DMS 273 (cell line): ENCODE results near the gene GPER1.
"Not testable (repeated sequence)": the region's sequence is repeated elsewhere in the genome, so short reads cannot be mapped to it uniquely, and the experiment has no call there.

Experiments
- DNase-seq: peaks from one replicate; lab custom pipeline; 2025; ENCODE audit not compliant: unreplicated experiment; lab: John Stamatoyannopoulos, UW

The GPER1 gene

DNA sequence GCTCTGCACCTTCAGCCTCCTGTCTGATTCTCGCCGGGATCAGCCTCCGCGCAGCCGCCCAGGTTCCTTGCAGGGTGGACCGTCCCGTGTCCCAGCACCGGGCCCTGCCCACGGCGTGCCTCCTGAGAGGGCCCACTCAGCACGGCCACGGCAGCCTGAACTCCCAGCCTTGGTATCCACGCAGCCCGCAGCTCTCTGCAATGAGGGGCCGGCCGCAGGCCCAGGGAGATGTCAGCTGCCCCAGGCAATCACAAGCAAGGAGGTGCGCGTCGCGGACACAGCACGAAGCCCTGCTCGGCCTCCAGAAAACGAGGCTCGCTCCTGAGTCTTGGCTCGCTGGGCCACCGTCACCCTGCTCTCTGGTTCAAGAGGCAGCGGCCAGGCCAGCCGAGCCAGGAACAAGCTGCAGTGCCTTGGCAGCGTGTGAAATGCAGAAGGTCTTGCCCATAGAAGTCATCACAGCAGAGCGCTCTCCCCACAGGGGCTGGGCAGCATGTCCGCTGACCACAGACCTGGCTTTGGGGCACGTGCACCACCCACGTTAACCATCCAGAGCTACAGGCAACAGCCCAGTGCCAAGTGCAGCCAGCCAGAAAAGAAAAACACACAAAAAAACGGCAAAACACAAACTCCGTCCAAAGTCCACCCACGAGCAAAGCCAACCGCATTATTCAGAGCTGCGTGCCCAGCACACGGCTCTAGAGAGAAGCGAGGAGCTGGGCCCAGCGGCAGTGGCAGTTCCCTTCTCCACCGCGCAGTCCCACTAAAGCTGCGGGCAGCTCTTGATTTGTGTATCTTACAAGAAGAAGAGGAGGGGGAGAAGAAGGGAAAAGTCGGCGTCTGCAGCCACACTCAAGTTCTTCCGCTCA, 13.9 kb downstream of the GPER1 start:
- DNase-seq: no peak

DNA sequence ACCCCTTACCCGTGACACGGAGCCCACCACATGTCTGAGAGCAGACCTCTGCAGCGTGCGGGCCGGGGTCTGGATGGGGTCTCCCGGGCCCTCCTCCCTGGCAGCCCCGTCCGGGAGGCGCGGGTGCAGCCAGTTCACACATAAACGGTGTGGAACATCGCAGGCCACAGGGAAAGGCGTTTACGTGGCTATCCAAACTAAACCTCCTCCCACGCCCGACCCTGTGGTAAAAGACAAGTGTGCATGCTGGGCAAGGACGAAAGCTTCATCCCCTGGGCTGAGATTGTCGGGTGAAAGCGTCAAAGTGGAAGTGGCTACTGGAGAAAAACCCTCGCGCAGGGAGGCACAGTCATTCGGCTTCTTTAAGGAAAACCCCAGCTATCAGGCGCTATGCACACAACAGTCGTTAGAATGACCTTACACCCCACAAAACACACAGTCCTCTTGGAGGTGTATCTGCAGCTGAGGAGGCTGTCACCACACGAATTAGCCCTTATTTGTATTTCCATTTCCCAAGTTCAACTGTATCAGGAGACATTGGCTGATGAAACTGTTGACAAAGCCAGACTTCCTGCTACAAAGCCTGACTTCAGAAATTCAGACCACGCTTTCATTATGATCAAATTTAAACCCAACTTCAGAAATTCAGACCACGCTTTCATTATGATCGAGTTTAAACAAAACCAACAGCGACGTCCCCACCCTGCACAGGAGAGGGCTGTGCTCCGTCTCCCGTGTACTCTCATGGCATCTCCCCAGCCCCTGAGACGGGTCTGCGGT, 15.3 kb downstream of the GPER1 start:
- DNase-seq: no peak

DNA sequence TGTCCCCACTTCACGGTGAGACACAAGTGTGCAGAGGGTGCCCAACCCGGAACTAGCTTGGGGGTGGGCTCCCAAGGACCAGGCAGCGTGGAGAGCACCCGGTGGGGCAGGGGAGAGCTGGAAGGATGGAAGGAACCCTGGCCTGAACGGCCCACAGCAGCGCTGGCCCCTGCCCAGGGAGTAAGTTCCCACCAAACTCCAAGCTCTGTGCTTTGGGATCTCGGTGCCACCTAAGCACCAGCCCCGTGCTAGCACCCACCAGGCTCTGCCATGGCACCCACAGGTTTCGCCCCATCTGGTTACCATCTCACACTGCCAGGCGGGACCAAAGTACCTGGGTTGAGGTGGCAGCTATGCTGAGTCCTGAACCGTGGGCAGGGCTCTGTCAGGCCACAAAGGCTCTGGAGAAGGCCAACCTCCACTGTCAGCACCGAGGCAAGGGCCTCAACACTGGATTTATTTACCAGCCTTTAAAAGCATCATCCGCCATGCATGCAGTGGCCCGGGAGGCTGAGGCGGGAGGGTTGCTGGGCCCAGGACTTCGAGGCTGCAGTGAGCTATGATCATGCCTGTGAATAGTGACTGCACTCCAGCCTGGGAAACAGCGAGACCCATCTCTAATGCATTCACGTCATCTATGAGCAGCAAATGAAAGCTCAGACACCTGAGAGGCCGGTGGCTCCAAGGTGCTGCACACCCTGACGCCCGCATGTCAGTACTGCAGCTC, 16.0 kb downstream of the GPER1 start:
- no peak for DNase-seq

DNA sequence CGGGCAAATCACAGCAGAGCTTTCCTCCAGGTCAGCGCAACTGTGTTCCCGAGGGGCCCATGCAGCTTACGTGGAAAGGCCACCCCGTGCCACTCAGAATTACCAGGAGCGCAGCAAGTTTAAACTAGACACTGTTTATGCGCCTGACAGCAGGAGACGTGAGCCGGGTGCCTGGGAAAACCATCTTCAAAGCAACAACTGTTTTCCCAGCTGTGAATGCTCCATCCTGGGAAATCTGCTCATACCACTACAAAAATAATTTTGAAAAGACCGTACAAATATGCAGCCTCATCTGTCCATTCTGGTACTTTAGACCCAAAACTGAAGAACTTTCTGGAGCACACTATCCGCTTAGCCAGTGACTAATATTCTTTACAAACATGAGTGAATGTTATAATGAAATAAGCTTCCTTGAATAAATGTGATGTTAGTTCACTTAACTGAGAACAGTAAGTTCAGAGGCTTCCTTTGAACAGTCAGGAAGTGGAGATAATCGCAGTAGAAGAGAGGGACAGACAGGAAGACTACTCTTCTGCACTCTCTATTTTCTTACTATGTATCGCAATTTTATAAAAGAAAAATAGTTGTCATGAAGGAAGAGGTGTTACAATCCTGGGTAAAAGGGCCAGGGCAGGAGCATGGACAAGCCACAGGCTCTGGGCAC, 16.7 kb downstream of the GPER1 start:
- DNase-seq: no peak

DNA sequence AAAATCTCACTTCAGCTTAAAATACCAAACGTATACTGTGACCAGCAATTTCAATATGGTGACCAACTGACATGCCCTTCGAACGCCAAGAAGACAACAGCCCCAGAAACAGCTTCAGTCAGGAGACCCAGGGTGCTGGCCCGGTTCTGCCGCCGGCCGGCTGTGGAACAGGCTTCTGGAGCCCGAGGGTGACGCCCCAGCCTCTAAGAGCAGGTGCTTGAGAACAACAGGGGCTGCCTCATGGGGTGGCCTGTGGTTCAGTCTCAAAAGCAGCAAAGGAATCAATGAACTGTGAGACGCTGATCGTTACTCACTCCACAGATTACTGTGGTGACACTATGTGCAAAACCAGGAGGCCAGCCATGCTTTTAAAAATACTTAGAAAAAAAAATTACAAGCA, 17.3 kb downstream of the GPER1 start:
- DNase-seq: no peak

DNA sequence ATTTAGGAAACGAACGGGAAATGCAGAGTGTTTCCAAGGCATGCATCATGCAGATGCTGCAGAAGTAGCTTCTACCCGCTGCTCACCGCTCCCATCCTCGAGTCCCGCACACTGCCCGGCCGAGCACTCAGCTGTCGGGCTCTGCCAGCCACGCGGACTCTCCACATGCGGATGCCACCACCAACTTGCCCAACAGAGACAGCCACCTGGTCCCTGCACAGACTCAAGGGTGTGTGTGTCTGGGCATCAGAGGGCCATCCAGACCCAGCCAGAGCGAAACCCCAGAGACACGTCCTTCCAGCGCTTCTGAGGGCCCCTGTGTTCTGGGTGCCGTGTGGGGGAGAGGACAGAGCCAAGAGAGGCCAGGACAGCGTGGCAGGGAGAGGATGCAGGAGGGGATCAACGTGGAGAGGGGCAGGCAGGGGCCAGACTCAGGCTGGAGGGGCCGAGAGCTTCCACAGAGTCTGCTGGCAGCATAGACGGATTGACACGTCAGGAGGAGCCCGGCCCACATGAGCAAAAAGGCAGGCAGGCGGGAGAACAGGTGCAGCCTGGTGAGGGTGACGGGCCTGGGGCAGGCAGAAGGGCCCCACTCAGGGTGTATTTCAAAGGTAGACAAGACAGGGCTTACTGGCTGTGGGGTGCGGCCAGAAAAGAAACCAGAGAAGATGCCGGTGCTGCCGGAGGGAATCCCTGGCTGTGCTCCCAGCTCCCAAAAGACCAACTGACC, 18.3 kb downstream of the GPER1 start:
- DNase-seq: no peak

DNA sequence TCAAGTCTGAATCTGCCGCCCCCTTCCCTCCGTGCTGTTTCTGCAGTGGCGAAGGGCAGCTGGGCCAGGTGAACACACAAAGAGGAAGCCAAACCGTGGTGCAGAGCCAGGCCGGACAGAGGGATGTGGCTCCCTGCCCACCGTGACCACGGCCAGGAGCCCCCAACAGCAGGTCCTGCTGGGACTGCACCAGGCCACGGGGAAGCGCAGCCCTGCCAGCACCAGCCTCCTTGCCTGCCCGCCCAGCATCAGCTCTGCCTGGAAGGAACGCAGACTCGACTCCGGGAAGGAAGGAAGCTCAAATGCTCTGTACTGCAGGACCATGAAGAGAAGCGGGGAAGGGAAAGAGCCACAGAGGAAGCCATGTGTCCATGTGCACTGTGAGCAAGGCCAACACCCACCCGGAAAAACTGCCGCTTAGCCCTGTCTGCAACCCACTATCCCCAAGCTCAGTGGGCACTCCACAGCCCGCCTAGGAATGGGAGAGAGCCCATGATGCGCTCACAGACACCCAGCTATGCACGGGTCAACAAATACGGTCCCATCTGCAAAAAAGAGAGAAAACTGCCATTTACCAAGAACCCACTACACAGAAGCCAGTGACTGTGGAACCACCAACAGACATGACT, 19.0 kb downstream of the GPER1 start:
- no peak for DNase-seq

DNA sequence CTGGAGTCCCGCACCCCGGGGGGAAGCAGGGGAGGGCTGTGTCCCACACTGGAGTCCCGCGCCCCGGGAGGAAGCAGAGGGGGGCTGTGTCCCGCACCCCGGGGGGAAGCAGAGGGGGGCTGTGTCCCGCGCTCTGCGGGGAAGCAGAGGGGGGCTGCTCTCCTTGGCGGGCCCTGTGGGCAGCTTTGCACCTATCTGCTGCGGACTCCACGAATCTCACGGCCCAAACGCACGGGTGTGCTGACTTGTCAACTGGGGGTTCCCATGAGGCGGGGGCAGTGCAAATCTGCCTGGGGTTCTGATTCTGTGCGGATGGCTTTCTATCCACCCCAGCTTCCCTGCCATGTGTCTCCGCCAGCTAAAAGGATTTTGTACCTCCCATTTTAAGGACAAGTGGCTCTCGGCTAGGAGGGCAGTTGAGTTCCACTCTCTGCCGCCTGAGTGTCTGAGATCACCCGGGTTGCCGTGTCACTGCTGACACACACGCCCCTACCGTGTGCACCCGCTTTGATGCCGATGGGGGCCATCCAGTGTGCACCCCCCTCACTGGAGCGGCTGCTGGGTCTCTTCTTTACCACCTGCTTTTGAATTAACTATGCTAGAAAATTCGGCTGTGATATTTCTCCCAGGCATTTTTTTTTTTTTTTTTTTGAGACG, 20.5 kb downstream of the GPER1 start:
- no peak for DNase-seq

DNA sequence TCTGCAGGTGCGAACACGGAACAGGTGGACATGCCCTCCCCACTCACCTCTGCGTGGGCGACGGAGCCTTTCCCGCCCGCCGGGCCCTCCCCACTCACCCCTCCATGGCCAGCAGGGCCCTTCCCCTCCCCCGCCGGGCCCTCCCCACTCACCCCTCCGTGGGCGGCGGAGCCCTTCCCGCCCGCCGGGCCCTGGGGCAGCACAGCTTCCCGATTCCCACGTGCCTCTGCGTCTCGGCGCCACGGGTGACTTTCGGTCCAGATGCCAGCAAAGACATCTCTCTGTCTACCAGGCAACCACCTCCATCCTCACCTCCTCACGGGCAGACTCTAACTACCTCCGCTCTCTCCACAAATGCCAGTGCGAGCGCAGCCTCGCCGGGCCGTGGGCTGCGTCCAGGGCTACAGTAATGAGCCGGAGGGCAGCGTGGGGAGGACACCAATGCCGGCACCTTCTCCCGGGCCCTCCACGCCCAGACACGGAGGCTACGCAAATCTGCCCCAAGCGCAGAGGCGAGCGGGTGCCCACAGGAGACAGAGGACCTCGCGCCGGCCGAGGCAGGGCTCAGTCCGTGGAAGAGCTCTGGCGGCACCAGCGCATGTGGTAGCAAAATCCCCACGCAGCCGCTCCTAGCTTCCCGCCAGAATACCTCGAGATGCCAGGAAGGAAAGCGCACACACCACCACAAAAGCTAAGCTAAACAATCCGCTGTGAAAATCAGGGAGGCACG, 21.8 kb downstream of the GPER1 start:
- no peak for DNase-seq

DNA sequence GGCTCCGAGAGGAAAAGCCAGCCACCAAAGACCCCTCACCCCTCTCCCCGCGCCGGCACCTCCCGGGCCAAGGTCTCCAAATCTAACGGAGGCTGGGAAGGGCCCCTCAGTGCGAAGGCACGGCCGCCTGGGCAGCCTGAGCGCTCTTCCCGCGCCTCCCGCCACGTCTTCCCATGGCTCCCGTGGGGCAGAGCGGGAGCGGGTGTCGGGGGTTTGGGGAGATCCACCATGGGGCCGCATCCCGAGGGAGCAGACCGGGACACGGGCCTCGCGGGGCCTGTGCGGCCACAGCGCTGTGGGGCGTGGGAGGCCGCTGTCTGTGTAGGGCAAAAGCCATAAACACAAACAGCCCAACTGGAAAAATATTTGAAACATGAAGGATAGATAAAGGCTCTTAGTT, 22.4 kb downstream of the GPER1 start:
- DNase-seq: no peak

DNA sequence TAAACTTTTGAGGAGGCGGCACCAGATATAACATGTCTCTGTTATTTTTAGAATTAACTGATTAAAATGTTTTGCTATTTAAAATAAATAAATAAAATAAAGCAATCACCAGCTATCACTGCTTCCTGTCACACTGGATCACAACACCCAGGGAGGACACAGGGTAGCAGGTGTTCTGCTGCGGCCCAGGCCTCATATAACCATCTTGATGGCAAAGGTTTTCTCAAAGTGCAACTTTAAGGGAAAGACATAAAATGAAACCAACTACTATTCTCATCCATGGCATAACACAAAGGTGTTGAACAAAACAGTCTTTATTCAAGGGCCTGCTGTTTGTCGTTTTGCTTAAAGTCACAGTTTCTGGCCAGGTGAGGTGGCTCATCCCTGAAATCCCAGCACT, 23.2 kb downstream of the GPER1 start:
- no peak for DNase-seq

DNA sequence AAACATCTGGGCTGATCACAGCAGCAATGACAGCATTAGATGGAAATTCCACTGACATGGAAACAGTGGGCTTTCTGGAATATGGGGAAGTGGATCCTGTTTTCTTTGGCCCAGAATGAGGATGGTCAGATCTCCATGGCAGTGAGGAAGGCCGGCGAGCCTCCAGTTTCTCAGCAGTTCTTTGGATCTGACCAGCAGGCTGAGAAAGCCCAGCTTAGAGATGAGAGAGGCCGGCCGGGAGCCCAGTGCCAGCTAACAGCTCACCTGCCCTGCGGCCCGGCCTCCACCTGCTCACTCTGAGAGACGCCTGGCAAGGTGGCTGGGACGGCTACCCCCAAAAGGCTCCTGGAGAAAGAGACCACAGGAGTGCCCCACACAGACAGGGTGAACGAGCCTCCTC, 24.2 kb downstream of the GPER1 start:
- DNase-seq: no peak

DNA sequence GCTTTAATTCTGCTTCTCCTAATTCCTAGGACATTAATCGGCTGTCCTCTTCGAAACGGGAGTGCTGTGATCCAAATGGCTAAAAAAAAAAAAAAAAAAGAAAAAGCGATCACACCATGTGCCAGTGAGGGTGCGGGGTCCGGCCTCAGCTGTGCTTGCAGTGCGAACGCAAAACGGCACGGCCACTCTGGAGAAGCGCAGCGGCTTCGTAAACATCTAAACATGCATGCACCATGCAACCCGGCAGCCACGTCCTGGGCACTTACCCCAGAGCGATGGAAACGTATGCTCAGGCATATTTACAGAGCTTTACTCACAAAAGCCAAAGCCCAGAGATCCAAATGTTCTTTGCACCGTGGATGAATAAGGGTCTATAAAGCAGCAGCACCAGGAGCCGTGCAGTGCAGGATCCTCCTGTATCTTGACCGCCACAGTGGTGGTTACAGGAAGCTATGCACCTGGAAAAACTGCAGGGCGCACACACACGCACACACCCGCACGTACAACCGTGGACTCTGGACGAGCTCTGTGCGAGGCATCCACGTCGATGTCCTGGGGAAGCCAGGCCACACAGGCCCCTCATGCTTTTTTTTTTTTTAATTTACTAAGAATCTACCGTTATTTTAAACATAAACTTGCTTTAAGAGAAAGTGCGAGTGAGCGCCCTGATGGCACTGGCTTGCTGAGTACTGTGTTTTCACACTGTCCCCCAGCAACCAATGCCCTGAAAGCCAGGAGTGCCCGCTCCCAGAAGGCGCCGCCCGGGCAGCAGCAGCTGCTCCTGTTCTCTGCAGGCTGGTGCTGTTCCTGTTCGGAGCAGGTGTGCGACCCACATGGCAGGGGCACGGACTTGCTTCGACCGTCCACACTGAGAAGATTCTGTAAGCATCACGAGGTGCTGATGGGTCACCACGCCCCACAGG, 25.0 kb downstream of the GPER1 start:
- no peak for DNase-seq

DNA sequence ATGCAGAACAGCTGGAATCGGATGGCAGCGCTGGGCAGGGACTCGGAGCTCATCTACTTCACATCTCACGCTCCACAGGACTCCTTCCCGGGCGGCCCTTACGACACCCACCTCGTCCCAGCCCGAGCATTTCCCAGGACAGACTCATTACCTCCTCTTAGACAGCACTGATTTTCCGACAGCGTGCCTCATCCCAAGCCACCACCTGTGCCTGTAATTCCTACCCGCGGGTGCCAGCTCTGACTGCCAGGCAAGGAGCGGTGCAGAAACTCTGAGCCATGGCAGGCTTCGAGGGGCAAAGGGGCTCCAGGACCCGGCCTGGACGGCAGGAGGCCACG, 25.6 kb downstream of the GPER1 start:
- no peak for DNase-seq

DNA sequence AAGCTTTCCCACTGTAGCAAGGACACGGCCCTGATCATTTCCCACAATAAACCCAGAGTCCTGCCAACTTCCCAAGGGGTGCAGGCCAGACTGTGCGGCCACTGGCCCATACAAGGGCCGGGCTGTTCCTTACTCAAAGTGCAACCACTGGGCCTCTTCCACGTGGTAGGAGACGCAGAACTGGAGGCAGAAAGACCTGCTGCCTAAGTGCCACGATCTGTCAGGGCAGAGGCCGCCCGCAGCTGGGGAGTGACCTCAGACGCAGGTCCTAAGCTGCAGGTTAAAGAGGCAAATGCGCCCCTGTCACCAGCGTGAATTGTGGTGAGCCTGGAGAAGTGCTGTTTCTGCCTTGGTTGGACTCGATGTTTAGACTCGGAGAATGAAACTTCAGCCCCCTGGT, 26.2 kb downstream of the GPER1 start:
- no peak for DNase-seq

DNA sequence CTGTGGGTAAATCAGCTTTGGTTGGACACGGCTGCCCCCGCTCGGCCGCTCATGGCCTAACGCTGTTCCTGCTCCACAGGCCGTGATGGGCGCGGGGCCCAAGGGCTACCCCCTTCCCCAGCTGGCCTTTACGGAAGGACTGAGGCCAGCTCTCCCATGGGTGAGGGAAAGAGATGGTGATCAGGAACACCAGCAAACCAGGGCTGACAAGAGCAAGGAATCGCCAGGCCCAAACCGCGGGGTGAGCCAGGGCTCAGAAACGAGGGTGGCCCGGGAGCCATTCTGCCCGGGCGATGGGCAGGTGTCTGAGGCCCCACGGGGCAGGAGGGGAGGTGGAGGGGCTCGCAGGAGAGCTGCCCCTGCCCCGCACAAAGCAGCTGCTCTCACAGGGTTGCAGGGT, 26.6 kb downstream of the GPER1 start:
- DNase-seq: no peak

DNA sequence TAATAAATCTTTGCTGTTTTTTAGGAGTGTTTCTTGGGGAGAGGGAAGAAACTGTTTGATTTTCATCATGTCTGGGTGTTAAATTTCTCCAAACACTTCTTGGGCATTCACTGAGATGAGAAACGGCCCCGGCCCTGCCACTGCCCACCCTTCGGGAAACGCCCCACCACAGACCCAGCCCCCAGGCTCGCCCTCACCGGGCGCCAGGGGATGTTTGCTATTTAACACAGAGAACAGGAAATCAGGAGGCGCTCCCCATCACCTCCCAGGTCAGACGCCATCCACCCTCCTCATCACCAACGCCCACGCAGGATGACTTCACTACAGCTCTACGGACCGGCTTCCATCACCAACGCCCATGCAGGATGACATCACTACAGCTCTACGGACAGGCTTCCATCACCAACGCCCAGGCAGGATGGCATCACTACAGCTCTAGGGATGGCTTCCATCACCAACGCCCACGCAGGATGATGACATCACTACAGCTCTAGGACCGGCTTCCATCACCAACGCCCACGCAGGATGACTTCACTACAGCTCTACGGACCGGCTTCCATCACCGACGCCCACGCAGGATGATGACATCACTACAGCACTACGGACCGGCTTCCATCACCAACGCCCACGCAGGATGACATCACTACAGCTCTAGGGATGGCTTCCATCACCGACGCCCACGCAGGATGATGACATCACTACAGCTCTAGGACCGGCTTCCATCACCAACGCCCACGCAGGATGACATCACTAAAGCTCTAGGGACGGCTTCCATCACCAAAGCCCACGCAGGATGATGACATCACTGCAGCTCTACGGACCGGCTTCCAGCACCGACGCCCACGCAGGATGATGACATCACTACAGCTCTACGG, 27.5 kb downstream of the GPER1 start:
- DNase-seq: not testable (repeated sequence)
